GM06990 (cell line): Measurements from ENCODE around the gene NLGN3.
"Not testable (repeated sequence)": the region's sequence is repeated elsewhere in the genome, so short reads cannot be mapped to it uniquely, and the experiment has no call there.

Experiments
- DNase-seq: peaks from one replicate; pipeline ENCODE4 v3.0.0-alpha.2; 2011; ENCODE audit not compliant: insufficient read length; ENCODE audit errors: extremely low read depth
- H3K27me3 ChIP-seq: replicated peaks from 2 replicates; pipeline ENCODE4 v1.6.0; 2011; ENCODE audit warnings: low read length; ENCODE audit not compliant: control insufficient read depth, insufficient read depth
- H3K36me3 ChIP-seq: 2 replicates; pipeline ENCODE4 v1.5.1; 2011; ENCODE audit warnings: low read length; ENCODE audit not compliant: control insufficient read depth, insufficient read depth
- H3K4me3 ChIP-seq: replicated peaks from 2 replicates; pipeline ENCODE4 v1.5.1; 2011; ENCODE audit warnings: low read depth, mild to moderate bottlenecking, control low read depth, low read length
- CTCF ChIP-seq: IDR thresholded peaks from 2 replicates; pipeline ENCODE4 v1.5.1; 2011; ENCODE audit warnings: low read length, control low read depth, mild to moderate bottlenecking, inconsistent platforms; ENCODE audit not compliant: insufficient read depth, poor library complexity, severe bottlenecking

NLGN3 gene

GRCh38 chrX:71173440-71173839, 28.8 kb downstream of the NLGN3 start:
- H3K36me3 ChIP-seq = peaks cover 2% of the 10 kb centered on the region
- TF ChIP-seq CTCF = no peak
- H3K4me3 ChIP-seq = no peak overlapping the region
- H3K27me3 ChIP-seq = no peaks in the 10 kb centered on the region
- DNase-seq = no peak

- no peak for DNase-seq
- no peak overlapping the region for H3K4me3 ChIP-seq
- no peak for TF ChIP-seq CTCF
- H3K36me3 ChIP-seq = peaks cover 2% of the 10 kb centered on the region
- H3K27me3 ChIP-seq = no peaks in the 10 kb centered on the region
Observed at GRCh38 chrX:71174795-71175194, 30.2 kb downstream of the NLGN3 start.

- Histone ChIP-seq H3K27me3 (no peaks in the 10 kb centered on the region), H3K36me3 (peaks cover 2% of the 10 kb centered on the region), H3K4me3 (no peak overlapping the region)
- no peak for DNase-seq
- no peak for TF ChIP-seq CTCF
Observed at GRCh38 chrX:71175531-71175930, 30.9 kb downstream of the NLGN3 start.

- DNase-seq = no peak
Observed at GRCh38 chrX:71177327-71177726, 32.7 kb downstream of the NLGN3 start.

GRCh38 chrX:71178908-71179307, 34.3 kb downstream of the NLGN3 start:
- DNase-seq = no peak
- Histone ChIP-seq H3K4me3 (no peak overlapping the region), H3K27me3 (no peaks in the 10 kb centered on the region), H3K36me3 (peaks cover 2% of the 10 kb centered on the region)
- peak; percentile 74 for TF ChIP-seq CTCF

More at GRCh38 chrX:71177327-71177726, 32.7 kb downstream of the NLGN3 start:
- Histone ChIP-seq H3K4me3 (no peak overlapping the region), H3K36me3 (peaks cover 2% of the 10 kb centered on the region), H3K27me3 (no peaks in the 10 kb centered on the region)
- TF ChIP-seq CTCF = no peak

- not testable (repeated sequence) for DNase-seq, H3K4me3 ChIP-seq, H3K36me3 ChIP-seq, H3K27me3 ChIP-seq
Observed at GRCh38 chrX:71180579-71181265, 36.1 kb downstream of the NLGN3 start.
